ENCODE data around the gene C20orf141. TPM values are rescaled to one million over a fixed set of nuclear protein-coding genes. Genes with fewer than 3 reads are reported as not detected.

Gene C20orf141
- total RNA-seq, 3 donors from 2014 or later (not counting 1 experiment from before 2014, with no cell fraction given), result not detected

- H3K9me3 ChIP-seq (ENCODE audit: control insufficient read depth, insufficient read depth, low read length), result no peaks in the 10 kb centered on the region
These were observed 14.1 kb upstream of the C20orf141 start, which contains the start of gene CPXM1 for GRCh38 chr20:2800521-2801285. Gene CPXM1 (minus strand): TSS chr20:2800627. CDS start chr20:2800572, 55 bp downstream.

DNA sequence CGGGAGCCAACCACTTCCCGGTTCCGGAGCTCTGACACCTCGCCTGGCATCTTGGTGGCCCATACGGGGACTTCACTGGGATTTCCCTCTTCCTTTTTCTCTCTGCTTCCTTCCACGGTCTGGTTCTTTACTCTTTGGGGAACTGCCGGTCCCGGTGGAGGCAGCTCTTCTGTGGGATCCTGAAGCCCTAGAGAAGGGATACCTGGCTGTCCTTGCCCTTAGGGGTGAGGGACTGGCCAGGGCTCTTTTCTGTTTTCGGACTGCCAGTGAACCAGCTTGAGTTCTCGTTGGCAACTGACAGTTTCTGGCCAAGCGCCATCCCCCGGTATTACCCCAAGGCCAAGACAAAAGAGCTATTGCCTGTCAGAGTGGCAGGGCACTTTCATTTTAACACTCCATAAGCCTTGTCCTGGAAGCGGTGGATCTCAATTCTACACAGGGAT is 13.5 kb upstream of the C20orf141 start:
- 5% methylated on average over 13 of the region's 13 CpGs for WGBS (ENCODE audit: insufficient coverage)
- Histone ChIP-seq H3K4me3 (ENCODE audit: low read length) (no peak overlapping the region), H3K27me3 (ENCODE audit: control insufficient read depth, insufficient read depth, low read length) (peaks cover 28% of the 10 kb centered on the region), H3K9me3 (ENCODE audit: control insufficient read depth, insufficient read depth, low read length) (no peaks in the 10 kb centered on the region), H3K36me3 (ENCODE audit: control insufficient read depth, insufficient read depth, low read length) (no peaks in the 10 kb centered on the region), H3K4me1 (ENCODE audit: control insufficient read depth, insufficient read depth, low read length) (peaks cover 20% of the 10 kb centered on the region), H3K27ac (ENCODE audit: low read length) (no peak overlapping the region)
- peak in 1 of 3 donors; percentile 8 for ATAC-seq
- intact Hi-C loops (cut with micrococcal nuclease), result no loop called here
- Mint-ChIP-seq H3K9me3 (no peaks in the 10 kb centered on the region), H3K36me3 (peaks cover 4% of the 10 kb centered on the region), H3K4me3 (peak overlapping the region; percentile 86), H3K27ac (peak overlapping the region in 1 of 2 donors; percentile 23), H3K27me3 (ENCODE audit: low read depth in 2 of 2) (peaks cover 50 to 69% of the 10 kb centered on the region in 2 donors), H3K4me1 (peaks cover 25 to 26% of the 10 kb centered on the region in 2 donors)
- DNase-seq, result no peak
- TF ChIP-seq, protein P1, sequence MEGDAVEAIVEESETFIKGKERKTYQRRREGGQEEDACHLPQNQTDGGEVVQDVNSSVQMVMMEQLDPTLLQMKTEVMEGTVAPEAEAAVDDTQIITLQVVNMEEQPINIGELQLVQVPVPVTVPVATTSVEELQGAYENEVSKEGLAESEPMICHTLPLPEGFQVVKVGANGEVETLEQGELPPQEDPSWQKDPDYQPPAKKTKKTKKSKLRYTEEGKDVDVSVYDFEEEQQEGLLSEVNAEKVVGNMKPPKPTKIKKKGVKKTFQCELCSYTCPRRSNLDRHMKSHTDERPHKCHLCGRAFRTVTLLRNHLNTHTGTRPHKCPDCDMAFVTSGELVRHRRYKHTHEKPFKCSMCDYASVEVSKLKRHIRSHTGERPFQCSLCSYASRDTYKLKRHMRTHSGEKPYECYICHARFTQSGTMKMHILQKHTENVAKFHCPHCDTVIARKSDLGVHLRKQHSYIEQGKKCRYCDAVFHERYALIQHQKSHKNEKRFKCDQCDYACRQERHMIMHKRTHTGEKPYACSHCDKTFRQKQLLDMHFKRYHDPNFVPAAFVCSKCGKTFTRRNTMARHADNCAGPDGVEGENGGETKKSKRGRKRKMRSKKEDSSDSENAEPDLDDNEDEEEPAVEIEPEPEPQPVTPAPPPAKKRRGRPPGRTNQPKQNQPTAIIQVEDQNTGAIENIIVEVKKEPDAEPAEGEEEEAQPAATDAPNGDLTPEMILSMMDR (IDR thresholded peaks at IDR 0.05), result no peak

More at GRCh38 chr20:2800521-2801285, 14.1 kb upstream of the C20orf141 start, which contains the start of gene CPXM1:
- no peak within 1 kb of the TSS for H3K27ac ChIP-seq (ENCODE audit: low read length)
- peaks cover 20% of the 10 kb centered on the region for H3K4me1 ChIP-seq (ENCODE audit: control insufficient read depth, insufficient read depth, low read length)
- H3K27me3 ChIP-seq (ENCODE audit: control insufficient read depth, insufficient read depth, low read length), result peaks cover 28% of the 10 kb centered on the region
- H3K4me3 Mint-ChIP-seq, result peak within 1 kb of the TSS; percentile 94
- H3K27ac Mint-ChIP-seq, result peak within 1 kb of the TSS; percentile 23 to 44
- TF ChIP-seq, protein P1 (IDR thresholded peaks at IDR 0.05), result no peak
- H3K36me3 ChIP-seq (ENCODE audit: control insufficient read depth, insufficient read depth, low read length), result no peaks in the 10 kb centered on the region
- peaks cover 25 to 26% of the 10 kb centered on the region in 2 donors for H3K4me1 Mint-ChIP-seq
- WGBS (ENCODE audit: insufficient coverage), result under 1% methylated on average over 49 of the region's 52 CpGs
- no peak within 1 kb of the TSS for H3K4me3 ChIP-seq (ENCODE audit: low read length)
- intact Hi-C loops (cut with micrococcal nuclease), result no loop called here
- H3K9me3 Mint-ChIP-seq, result no peaks in the 10 kb centered on the region
- peaks cover 46 to 62% of the 10 kb centered on the region in 2 donors for H3K27me3 Mint-ChIP-seq (ENCODE audit: low read depth in 2 of 2)
- ATAC-seq (peak; percentile 67 to 73 (median 71)), DNase-seq (peak in 1 of 2 donors; percentile 25)
- no peaks in the 10 kb centered on the region for H3K36me3 Mint-ChIP-seq

DNA sequence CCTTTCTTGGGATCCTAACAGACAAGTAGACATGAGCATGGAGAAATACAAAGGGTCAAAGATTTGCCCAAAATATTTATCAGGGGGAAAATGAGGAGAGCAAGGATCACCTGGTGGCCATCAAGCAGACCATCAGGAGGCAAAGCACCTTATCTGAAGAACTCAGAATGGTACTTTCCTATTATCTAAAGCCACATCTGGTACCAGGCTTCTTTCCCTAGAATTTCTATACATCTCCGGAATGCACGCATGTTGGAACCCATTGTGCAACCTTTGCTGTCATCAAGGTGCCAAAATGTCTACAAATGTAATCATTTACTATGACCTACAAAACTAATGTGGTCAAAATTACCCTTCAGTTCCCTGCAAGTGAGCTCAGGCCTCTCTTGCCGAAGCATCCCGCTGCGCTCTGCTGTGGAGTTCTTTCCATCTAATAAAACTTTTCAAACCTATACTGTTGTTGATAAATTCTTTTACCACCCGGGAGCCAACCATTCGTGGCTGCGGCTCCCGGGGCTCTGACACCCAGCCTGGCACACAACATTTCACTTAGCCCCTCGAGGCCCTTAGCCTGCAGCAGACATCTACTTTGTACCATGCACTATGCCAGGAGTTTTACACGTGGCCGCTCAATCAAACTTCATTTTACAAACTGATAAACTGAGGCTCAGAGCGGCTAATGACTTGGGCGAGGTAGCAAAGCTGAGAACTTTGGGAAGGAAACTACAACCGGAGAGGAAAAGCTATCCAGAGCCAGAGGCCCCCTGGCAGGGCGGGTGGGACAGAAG is 10.6 kb upstream of the C20orf141 start:
- peaks cover 6% of the 10 kb centered on the region for H3K36me3 Mint-ChIP-seq
- H3K4me1 Mint-ChIP-seq, result peaks cover 21 to 26% of the 10 kb centered on the region in 2 donors
- no peak overlapping the region for H3K27ac Mint-ChIP-seq
- Histone ChIP-seq H3K4me3 (ENCODE audit: low read length) (no peak overlapping the region), H3K4me1 (ENCODE audit: control insufficient read depth, insufficient read depth, low read length) (peaks cover 20% of the 10 kb centered on the region), H3K9me3 (ENCODE audit: control insufficient read depth, insufficient read depth, low read length) (no peaks in the 10 kb centered on the region), H3K27me3 (ENCODE audit: control insufficient read depth, insufficient read depth, low read length) (peaks cover 32% of the 10 kb centered on the region), H3K27ac (ENCODE audit: low read length) (no peak overlapping the region), H3K36me3 (ENCODE audit: control insufficient read depth, insufficient read depth, low read length) (no peaks in the 10 kb centered on the region)
- H3K27me3 Mint-ChIP-seq (ENCODE audit: low read depth in 2 of 2), result peaks cover 60 to 65% of the 10 kb centered on the region in 2 donors
- no peak for DNase-seq
- intact Hi-C loops (cut with micrococcal nuclease), result no loop called here
- ATAC-seq, result no peak
- TF ChIP-seq, protein P1 (IDR thresholded peaks at IDR 0.05), result no peak
- no peak overlapping the region for H3K4me3 Mint-ChIP-seq
- H3K9me3 Mint-ChIP-seq, result no peaks in the 10 kb centered on the region
- WGBS (ENCODE audit: insufficient coverage), result 75% methylated on average over 16 of the region's 16 CpGs

Measured in natural killer cell (primary cell).